Loucy (cell line): ENCODE results near the gene FAM163B.

Source experiments
- H2AFZ ChIP-seq: fragments of 200-600 bp; sonication (generic); 2 replicates; pipeline ENCODE4 v1.6.0; 2016; ENCODE audit warnings: antibody characterized with exemption, mild to moderate bottlenecking, low read length, moderate library complexity
- H3F3A ChIP-seq: fragments of 200-600 bp; 2 replicates; pipeline ENCODE4 v1.6.0; 2016; ENCODE audit warnings: antibody characterized with exemption, low read depth, mild to moderate bottlenecking
- H3K27me3 ChIP-seq: fragments of 200-600 bp; sonication (generic); 2 replicates; pipeline ENCODE4 v1.6.1; 2014; ENCODE audit warnings: low read length, mild to moderate bottlenecking; ENCODE audit not compliant: insufficient read depth, poor library complexity, severe bottlenecking
- H3K36me3 ChIP-seq: fragments of 200-600 bp; sonication (generic); 2 replicates; pipeline ENCODE4 v1.6.1; 2016; ENCODE audit warnings: low read length; ENCODE audit not compliant: insufficient read depth
- H3K4me1 ChIP-seq: fragments of 200-600 bp; sonication (generic); 2 replicates; pipeline ENCODE4 v1.5.1; 2014; ENCODE audit warnings: low read length, mild to moderate bottlenecking; ENCODE audit not compliant: insufficient read depth, poor library complexity, severe bottlenecking
- H3K4me2 ChIP-seq: fragments of 200-600 bp; sonication (generic); 2 replicates; pipeline ENCODE4 v1.6.0; 2014; ENCODE audit warnings: antibody characterized with exemption, low read length, low read depth, mild to moderate bottlenecking; ENCODE audit not compliant: poor library complexity, severe bottlenecking
- H3K4me3 ChIP-seq: fragments of 200-600 bp; sonication (generic); 2 replicates; pipeline ENCODE4 v1.5.1; 2014; ENCODE audit warnings: low read length, mild to moderate bottlenecking, mixed read lengths; ENCODE audit not compliant: poor library complexity, severe bottlenecking
- H3K79me2 ChIP-seq: fragments of 200-600 bp; sonication (generic); 2 replicates; pipeline ENCODE4 v1.6.1; 2014; ENCODE audit warnings: low read length; ENCODE audit not compliant: insufficient read depth
- H3K9ac ChIP-seq: fragments of 200-600 bp; sonication (generic); 2 replicates; pipeline ENCODE4 v1.6.0; 2014; ENCODE audit warnings: mild to moderate bottlenecking, low read depth, low read length, moderate library complexity; ENCODE audit not compliant: poor library complexity, severe bottlenecking
- H3K9me2 ChIP-seq: fragments of 200-600 bp; sonication (generic); replicated peaks from 2 replicates; pipeline ENCODE4 v1.6.1; 2016; ENCODE audit warnings: low read depth, low read length, mixed read lengths
- H3K9me3 ChIP-seq: fragments of 200-600 bp; sonication (generic); 2 replicates; pipeline ENCODE4 v1.6.1; 2014; ENCODE audit warnings: mild to moderate bottlenecking, antibody characterized with exemption, low read length, low read depth; ENCODE audit not compliant: insufficient read depth
- H4K20me1 ChIP-seq: fragments of 200-600 bp; sonication (generic); 2 replicates; pipeline ENCODE4 v1.6.0; 2014; ENCODE audit warnings: antibody characterized with exemption, low read length, mild to moderate bottlenecking; ENCODE audit not compliant: insufficient read depth, poor library complexity, severe bottlenecking
- EZH2phosphoT487 ChIP-seq: fragments of 200-600 bp; IDR thresholded peaks from 2 replicates; pipeline ENCODE4 v1.6.1; 2018; ENCODE audit warnings: antibody characterized with exemption, mild to moderate bottlenecking, moderate library complexity, borderline replicate concordance
- TF ChIP-seq, protein P1 (sequence below): fragments of 200-600 bp; sonication (generic); conservative IDR thresholded peaks from 2 replicates; pipeline ENCODE4 v1.5.1; 2014; ENCODE audit warnings: mild to moderate bottlenecking, antibody characterized with exemption, low read length

FAM163B gene

GRCh38 chr9:133603135-133603927 is 5.9 kb downstream of the FAM163B start:
- no peak overlapping the region for H2AFZ ChIP-seq
- no peaks in the 10 kb centered on the region for H3K9me3 ChIP-seq
- no peak overlapping the region for H3K4me2 ChIP-seq
- peaks cover 6% of the 10 kb centered on the region for H3K4me1 ChIP-seq
- H3K9me2 ChIP-seq: no peaks in the 10 kb centered on the region
- TF ChIP-seq, protein P1, sequence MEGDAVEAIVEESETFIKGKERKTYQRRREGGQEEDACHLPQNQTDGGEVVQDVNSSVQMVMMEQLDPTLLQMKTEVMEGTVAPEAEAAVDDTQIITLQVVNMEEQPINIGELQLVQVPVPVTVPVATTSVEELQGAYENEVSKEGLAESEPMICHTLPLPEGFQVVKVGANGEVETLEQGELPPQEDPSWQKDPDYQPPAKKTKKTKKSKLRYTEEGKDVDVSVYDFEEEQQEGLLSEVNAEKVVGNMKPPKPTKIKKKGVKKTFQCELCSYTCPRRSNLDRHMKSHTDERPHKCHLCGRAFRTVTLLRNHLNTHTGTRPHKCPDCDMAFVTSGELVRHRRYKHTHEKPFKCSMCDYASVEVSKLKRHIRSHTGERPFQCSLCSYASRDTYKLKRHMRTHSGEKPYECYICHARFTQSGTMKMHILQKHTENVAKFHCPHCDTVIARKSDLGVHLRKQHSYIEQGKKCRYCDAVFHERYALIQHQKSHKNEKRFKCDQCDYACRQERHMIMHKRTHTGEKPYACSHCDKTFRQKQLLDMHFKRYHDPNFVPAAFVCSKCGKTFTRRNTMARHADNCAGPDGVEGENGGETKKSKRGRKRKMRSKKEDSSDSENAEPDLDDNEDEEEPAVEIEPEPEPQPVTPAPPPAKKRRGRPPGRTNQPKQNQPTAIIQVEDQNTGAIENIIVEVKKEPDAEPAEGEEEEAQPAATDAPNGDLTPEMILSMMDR: no peak
- TF ChIP-seq EZH2phosphoT487: no peak
- H3F3A ChIP-seq: no peaks in the 10 kb centered on the region
- no peaks in the 10 kb centered on the region for H4K20me1 ChIP-seq
- H3K9ac ChIP-seq: no peak overlapping the region
- no peaks in the 10 kb centered on the region for H3K36me3 ChIP-seq
- H3K4me3 ChIP-seq: no peak overlapping the region
- H3K79me2 ChIP-seq: no peaks in the 10 kb centered on the region
- no peaks in the 10 kb centered on the region for H3K27me3 ChIP-seq

GRCh38 chr9:133602277-133602676 is 6.9 kb downstream of the FAM163B start:
- Histone ChIP-seq H3K79me2 (no peaks in the 10 kb centered on the region), H2AFZ (no peak overlapping the region), H4K20me1 (no peaks in the 10 kb centered on the region), H3K36me3 (no peaks in the 10 kb centered on the region), H3K27me3 (no peaks in the 10 kb centered on the region), H3K9ac (no peak overlapping the region), H3K9me3 (peaks cover 9% of the 10 kb centered on the region; the same call in 1 of the 2 replicates), H3K4me3 (no peak overlapping the region), H3K4me2 (no peak overlapping the region), H3K4me1 (peaks cover 6% of the 10 kb centered on the region), H3F3A (no peaks in the 10 kb centered on the region), H3K9me2 (no peaks in the 10 kb centered on the region)
- TF ChIP-seq, protein P1: no peak
- no peak for TF ChIP-seq EZH2phosphoT487

GRCh38 chr9:133601746-133602145 is 7.4 kb downstream of the FAM163B start:
- TF ChIP-seq, protein P1: no peak
- no peak for TF ChIP-seq EZH2phosphoT487
- peaks cover 12% of the 10 kb centered on the region; the same call in 1 of the 2 replicates for H3K9me3 ChIP-seq
- H3K4me3 ChIP-seq: no peak overlapping the region
- no peak overlapping the region for H3K9ac ChIP-seq
- no peaks in the 10 kb centered on the region for H3K9me2 ChIP-seq
- H3K27me3 ChIP-seq: no peaks in the 10 kb centered on the region
- H3F3A ChIP-seq: no peaks in the 10 kb centered on the region
- no peaks in the 10 kb centered on the region for H3K36me3 ChIP-seq
- H3K4me2 ChIP-seq: no peak overlapping the region
- H4K20me1 ChIP-seq: no peaks in the 10 kb centered on the region
- H3K4me1 ChIP-seq: peaks cover 6% of the 10 kb centered on the region
- H3K79me2 ChIP-seq: no peaks in the 10 kb centered on the region
- H2AFZ ChIP-seq: no peak overlapping the region
